K562 treated with DMSO at 1 percent for 12 hours (cell line): Measurements from ENCODE around the gene BEND6. TPM values are rescaled to one million over a fixed set of nuclear protein-coding genes. Genes with fewer than 3 reads are reported as not detected.

Experiments used
- total RNA-seq: library from RNA; unstranded; fragments of 300-600 nt; gene quantifications from 2 replicates; pipeline ENCODE4 v1.2.3, GENCODE V29; 2022; ENCODE audit not compliant: insufficient read depth

Gene BEND6
- total RNA-seq = 0.59 and 2.8 TPM in 2 replicates

GRCh38 chr6:56954403-56955170 is at the start of gene BEND6:
Gene BEND6 (plus strand): TSS chr6:56955107. CDS start chr6:56981811, 26,704 bp downstream.

GRCh38 chr6:57046332-57047256 is 91.7 kb downstream of the BEND6 start, which contains the start of gene KIAA1586:
Gene KIAA1586 (plus strand): TSS chr6:57046693. CDS start chr6:57046756, 63 bp downstream.

Other genes starting within 250 kb of the BEND6 start
- gene KIAA1586, start 91.6 kb downstream of the BEND6 start, total RNA-seq = 5.4 and 9.5 TPM in 2 replicates
- 4.9 and 21.6 TPM in 2 replicates for gene ZNF451, start 135.1 kb downstream of the BEND6 start, total RNA-seq
- 4.3 and 7.2 TPM in 2 replicates for gene BAG2, start 217.2 kb downstream of the BEND6 start, total RNA-seq